Uterus (tissue), 2 donors: Measurements from ENCODE around the gene DCC.

ENCODE experiments used
- POLR2A ChIP-seq, 2 donors: fragments of 450-650 bp; IDR thresholded peaks; one replicate each; pipeline ENCODE4 v1.6.1; 2016; ENCODE audit warnings: antibody characterized with exemption in 2 of 2, mild to moderate bottlenecking in 1 of 2, moderate library complexity in 1 of 2
- TF ChIP-seq, protein P1 (sequence below), 4 experiments: fragments of 200-600 bp in 2 of 4; fragments of 450-650 bp in 2 of 4; sonication (generic) in 2 of 4; IDR thresholded peaks; one replicate each; pipeline ENCODE4 v1.5.1; 2016 to 2019; ENCODE audit warnings: antibody characterized with exemption in 4 of 4, mild to moderate bottlenecking in 2 of 4, moderate library complexity in 1 of 4

DNA sequence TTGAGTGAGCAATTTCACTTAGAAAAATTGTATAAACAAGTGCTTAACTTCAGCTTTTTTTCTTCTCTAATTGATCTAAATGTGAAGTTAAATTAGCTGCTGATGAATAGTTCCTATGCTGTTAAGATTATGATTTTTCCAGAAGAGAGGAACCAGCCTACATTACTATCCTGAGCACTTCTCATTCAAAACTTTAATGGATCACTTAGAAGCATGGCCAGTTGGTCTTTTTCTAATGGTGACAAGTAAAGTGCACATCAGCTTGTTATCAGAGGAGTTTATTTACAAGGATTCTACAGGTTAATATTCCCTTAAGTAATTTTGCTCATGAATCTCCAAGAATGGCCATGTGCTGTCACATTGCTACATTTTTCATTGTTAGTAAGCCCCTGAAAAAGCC, 37.1 kb downstream of the DCC start:
- TF ChIP-seq, protein P1, sequence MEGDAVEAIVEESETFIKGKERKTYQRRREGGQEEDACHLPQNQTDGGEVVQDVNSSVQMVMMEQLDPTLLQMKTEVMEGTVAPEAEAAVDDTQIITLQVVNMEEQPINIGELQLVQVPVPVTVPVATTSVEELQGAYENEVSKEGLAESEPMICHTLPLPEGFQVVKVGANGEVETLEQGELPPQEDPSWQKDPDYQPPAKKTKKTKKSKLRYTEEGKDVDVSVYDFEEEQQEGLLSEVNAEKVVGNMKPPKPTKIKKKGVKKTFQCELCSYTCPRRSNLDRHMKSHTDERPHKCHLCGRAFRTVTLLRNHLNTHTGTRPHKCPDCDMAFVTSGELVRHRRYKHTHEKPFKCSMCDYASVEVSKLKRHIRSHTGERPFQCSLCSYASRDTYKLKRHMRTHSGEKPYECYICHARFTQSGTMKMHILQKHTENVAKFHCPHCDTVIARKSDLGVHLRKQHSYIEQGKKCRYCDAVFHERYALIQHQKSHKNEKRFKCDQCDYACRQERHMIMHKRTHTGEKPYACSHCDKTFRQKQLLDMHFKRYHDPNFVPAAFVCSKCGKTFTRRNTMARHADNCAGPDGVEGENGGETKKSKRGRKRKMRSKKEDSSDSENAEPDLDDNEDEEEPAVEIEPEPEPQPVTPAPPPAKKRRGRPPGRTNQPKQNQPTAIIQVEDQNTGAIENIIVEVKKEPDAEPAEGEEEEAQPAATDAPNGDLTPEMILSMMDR (IDR thresholded peaks at IDR 0.05): no peak
- no peak for TF ChIP-seq POLR2A (IDR thresholded peaks at IDR 0.05)
